Smooth muscle cell (in vitro differentiated cells): Measurements from ENCODE around the gene APOC4. TPM values are rescaled to one million over a fixed set of nuclear protein-coding genes. Genes with fewer than 3 reads are reported as not detected.

Experiments used
- DNase-seq: peaks from one replicate; lab custom pipeline; 2025; ENCODE audit not compliant: unreplicated experiment; lab: John Stamatoyannopoulos, UW
- H2AFZ ChIP-seq: fragments of 200-600 bp; sonication (generic); 2 replicates; pipeline ENCODE4 v1.6.0; 2016; ENCODE audit warnings: antibody characterized with exemption, low read depth, mild to moderate bottlenecking
- H3F3A ChIP-seq: fragments of 200-600 bp; sonication (generic); 2 replicates; pipeline ENCODE4 v1.6.0; 2017; ENCODE audit warnings: antibody characterized with exemption, low read depth
- H3K27ac ChIP-seq: fragments of 200-600 bp; sonication (generic); 2 replicates; pipeline ENCODE4 v1.5.1; 2016; ENCODE audit warnings: low read depth, mild to moderate bottlenecking
- H3K27me3 ChIP-seq: fragments of 200-600 bp; sonication (generic); 2 replicates; pipeline ENCODE4 v1.6.1; 2016; ENCODE audit warnings: low read depth, mild to moderate bottlenecking
- H3K36me3 ChIP-seq: fragments of 200-600 bp; sonication (generic); 2 replicates; pipeline ENCODE4 v1.5.1; 2016; ENCODE audit warnings: low read depth
- H3K4me1 ChIP-seq: fragments of 200-600 bp; sonication (generic); 2 replicates; pipeline ENCODE4 v1.5.1; 2016; ENCODE audit warnings: low read depth
- H3K4me2 ChIP-seq: fragments of 200-600 bp; sonication (generic); 2 replicates; pipeline ENCODE4 v1.6.0; 2016; ENCODE audit warnings: mild to moderate bottlenecking
- H3K4me3 ChIP-seq: fragments of 200-600 bp; sonication (generic); 2 replicates; pipeline ENCODE4 v1.5.1; 2016; ENCODE audit warnings: mild to moderate bottlenecking
- H3K79me2 ChIP-seq: fragments of 200-600 bp; sonication (generic); 2 replicates; pipeline ENCODE4 v1.6.0; 2016; ENCODE audit warnings: low read depth, mild to moderate bottlenecking
- H3K9ac ChIP-seq: fragments of 200-600 bp; sonication (generic); 2 replicates; pipeline ENCODE4 v1.6.0; 2016; ENCODE audit warnings: low read depth
- H3K9me3 ChIP-seq: fragments of 200-600 bp; sonication (generic); replicated peaks from 2 replicates; pipeline ENCODE4 v1.5.1; 2016; ENCODE audit warnings: low read depth
- H4K20me1 ChIP-seq: fragments of 200-600 bp; sonication (generic); 2 replicates; pipeline ENCODE4 v1.6.0; 2016; ENCODE audit warnings: low read depth
- WGBS: methylation state at CpG from one replicate; pipeline ENCODE4 v1.1.7; 2016; ENCODE audit warnings: low lambda C conversion rate; 5-methylcytosine and 5-hydroxymethylcytosine counted together
- polyA plus RNA-seq: library from polyadenylated mRNA; unstranded; fragments of >200 nt; fragmentation: Nextera tagmentation; extraction: Ambion mirVana; gene quantifications from 2 replicates; pipeline ENCODE4 v1.2.1, GENCODE V29; 2016
- total RNA-seq: library from RNA; depleted of rRNA; stranded (reverse); fragments of >200 nt; gene quantifications from 2 replicates; pipeline ENCODE4 v1.2.3, GENCODE V29; 2014
- TF ChIP-seq, protein P1 (sequence below): fragments of 200-600 bp; sonication (generic); IDR thresholded peaks from 2 replicates; pipeline ENCODE4 v1.5.1; 2017; ENCODE audit warnings: borderline replicate concordance, mild to moderate bottlenecking, antibody characterized with exemption; ENCODE audit not compliant: insufficient read depth, poor library complexity, severe bottlenecking

The APOC4 gene
- total and polyA plus RNA-seq, 2 experiments from 2014 or later = not detected

DNA sequence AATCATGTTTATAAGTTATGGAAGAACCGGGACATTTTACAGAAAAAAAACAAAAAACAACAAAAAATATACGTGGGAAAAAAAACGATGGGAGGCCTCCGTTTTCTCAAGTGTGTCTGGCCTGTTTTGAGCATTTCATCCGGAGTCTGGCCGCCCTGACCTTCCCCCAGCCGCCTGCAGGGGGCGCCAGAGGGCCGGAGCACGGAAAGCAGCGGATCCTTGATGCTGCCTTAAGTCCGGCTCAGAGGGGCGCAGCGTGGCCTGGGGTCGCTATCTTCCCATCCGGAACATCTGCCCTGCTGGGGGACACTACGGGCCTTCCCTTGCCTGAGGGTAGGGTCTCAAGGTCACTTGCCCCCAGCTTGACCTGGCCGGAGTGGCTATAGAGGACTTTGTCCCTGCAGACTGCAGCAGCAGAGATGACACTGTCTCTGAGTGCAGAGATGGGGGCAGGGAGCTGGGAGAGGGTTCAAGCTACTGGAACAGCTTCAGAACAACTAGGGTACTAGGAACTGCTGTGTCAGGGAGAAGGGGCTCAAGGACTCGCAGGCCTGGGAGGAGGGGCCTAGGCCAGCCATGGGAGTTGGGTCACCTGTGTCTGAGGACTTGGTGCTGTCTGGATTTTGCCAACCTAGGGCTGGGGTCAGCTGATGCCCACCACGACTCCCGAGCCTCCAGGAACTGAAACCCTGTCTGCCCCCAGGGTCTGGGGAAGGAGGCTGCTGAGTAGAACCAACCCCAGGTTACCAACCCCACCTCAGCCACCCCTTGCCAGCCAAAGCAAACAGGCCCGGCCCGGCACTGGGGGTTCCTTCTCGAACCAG, 38.2 kb upstream of the APOC4 start:
- 27% methylated on average over 23 of the region's 24 CpGs for WGBS
- Histone ChIP-seq H3K4me2 (no peak overlapping the region), H3K79me2 (no peaks in the 10 kb centered on the region), H3K4me3 (no peak overlapping the region), H3K36me3 (no peaks in the 10 kb centered on the region), H3K27ac (no peak overlapping the region), H4K20me1 (no peaks in the 10 kb centered on the region), H3K4me1 (no peaks in the 10 kb centered on the region), H3K9me3 (no peaks in the 10 kb centered on the region), H3K27me3 (no peaks in the 10 kb centered on the region), H3F3A (peaks cover 11% of the 10 kb centered on the region), H2AFZ (no peak overlapping the region), H3K9ac (no peak overlapping the region)
- peak; percentile 67 for DNase-seq
- TF ChIP-seq, protein P1, sequence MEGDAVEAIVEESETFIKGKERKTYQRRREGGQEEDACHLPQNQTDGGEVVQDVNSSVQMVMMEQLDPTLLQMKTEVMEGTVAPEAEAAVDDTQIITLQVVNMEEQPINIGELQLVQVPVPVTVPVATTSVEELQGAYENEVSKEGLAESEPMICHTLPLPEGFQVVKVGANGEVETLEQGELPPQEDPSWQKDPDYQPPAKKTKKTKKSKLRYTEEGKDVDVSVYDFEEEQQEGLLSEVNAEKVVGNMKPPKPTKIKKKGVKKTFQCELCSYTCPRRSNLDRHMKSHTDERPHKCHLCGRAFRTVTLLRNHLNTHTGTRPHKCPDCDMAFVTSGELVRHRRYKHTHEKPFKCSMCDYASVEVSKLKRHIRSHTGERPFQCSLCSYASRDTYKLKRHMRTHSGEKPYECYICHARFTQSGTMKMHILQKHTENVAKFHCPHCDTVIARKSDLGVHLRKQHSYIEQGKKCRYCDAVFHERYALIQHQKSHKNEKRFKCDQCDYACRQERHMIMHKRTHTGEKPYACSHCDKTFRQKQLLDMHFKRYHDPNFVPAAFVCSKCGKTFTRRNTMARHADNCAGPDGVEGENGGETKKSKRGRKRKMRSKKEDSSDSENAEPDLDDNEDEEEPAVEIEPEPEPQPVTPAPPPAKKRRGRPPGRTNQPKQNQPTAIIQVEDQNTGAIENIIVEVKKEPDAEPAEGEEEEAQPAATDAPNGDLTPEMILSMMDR = peak; percentile 99

DNA sequence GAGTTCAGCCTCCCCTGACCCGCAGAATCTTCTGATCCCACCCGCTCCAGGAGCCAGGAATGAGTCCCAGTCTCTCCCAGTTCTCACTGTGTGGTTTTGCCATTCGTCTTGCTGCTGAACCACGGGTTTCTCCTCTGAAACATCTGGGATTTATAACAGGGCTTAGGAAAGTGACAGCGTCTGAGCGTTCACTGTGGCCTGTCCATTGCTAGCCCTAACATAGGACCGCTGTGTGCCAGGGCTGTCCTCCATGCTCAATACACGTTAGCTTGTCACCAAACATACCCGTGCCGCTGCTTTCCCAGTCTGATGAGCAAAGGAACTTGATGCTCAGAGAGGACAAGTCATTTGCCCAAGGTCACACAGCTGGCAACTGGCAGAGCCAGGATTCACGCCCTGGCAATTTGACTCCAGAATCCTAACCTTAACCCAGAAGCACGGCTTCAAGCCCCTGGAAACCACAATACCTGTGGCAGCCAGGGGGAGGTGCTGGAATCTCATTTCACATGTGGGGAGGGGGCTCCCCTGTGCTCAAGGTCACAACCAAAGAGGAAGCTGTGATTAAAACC, 37.5 kb upstream of the APOC4 start:
- Histone ChIP-seq H3K27ac (no peak overlapping the region), H3K27me3 (no peaks in the 10 kb centered on the region), H3K4me3 (no peak overlapping the region), H3K79me2 (no peaks in the 10 kb centered on the region), H3K36me3 (no peaks in the 10 kb centered on the region), H3K4me2 (no peak overlapping the region), H2AFZ (no peak overlapping the region), H3K4me1 (no peaks in the 10 kb centered on the region), H4K20me1 (no peaks in the 10 kb centered on the region), H3F3A (peaks cover 11% of the 10 kb centered on the region), H3K9me3 (no peaks in the 10 kb centered on the region), H3K9ac (no peak overlapping the region)
- TF ChIP-seq, protein P1 = peak; percentile 32
- 45% methylated on average over 12 of the region's 12 CpGs for WGBS
- no peak for DNase-seq

DNA sequence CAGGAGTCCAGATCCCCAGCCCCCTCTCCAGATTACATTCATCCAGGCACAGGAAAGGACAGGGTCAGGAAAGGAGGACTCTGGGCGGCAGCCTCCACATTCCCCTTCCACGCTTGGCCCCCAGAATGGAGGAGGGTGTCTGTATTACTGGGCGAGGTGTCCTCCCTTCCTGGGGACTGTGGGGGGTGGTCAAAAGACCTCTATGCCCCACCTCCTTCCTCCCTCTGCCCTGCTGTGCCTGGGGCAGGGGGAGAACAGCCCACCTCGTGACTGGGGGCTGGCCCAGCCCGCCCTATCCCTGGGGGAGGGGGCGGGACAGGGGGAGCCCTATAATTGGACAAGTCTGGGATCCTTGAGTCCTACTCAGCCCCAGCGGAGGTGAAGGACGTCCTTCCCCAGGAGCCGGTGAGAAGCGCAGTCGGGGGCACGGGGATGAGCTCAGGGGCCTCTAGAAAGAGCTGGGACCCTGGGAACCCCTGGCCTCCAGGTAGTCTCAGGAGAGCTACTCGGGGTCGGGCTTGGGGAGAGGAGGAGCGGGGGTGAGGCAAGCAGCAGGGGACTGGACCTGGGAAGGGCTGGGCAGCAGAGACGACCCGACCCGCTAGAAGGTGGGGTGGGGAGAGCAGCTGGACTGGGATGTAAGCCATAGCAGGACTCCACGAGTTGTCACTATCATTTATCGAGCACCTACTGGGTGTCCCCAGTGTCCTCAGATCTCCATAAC, 36.4 kb upstream of the APOC4 start, which contains the start of gene APOE:
TSS of gene APOE (plus strand) at position 360 of the 724 bp plus-strand sequence. CDS start 829 bp downstream, outside the sequence.
- H3K27ac ChIP-seq = no peak within 1 kb of the TSS
- no peaks in the 10 kb centered on the region for H4K20me1 ChIP-seq
- peaks cover 11% of the 10 kb centered on the region for H3F3A ChIP-seq
- DNase-seq = peak; percentile 11
- H3K36me3 ChIP-seq = no peaks in the 10 kb centered on the region
- TF ChIP-seq, protein P1 = no peak
- no peaks in the 10 kb centered on the region for H3K79me2 ChIP-seq
- no peaks in the 10 kb centered on the region for H3K4me1 ChIP-seq
- H3K27me3 ChIP-seq = no peaks in the 10 kb centered on the region
- peak within 1 kb of the TSS; percentile 95 for H3K4me2 ChIP-seq
- H3K9me3 ChIP-seq = no peaks in the 10 kb centered on the region
- WGBS = under 1% methylated on average over 16 of the region's 20 CpGs
- H3K4me3 ChIP-seq = peak within 1 kb of the TSS; percentile 61
- peak within 1 kb of the TSS; percentile 47 for H3K9ac ChIP-seq
- H2AFZ ChIP-seq = peak within 1 kb of the TSS; percentile 17
